ENCODE results near the gene ECE1. TPM values are rescaled to one million over a fixed set of nuclear protein-coding genes. Genes with fewer than 3 reads are reported as not detected.

Gene ECE1
- total and polyA plus RNA-seq, 2 donors (not counting 3 experiments of a cell fraction or from before 2014, with no cell fraction given), result 437 to 562 TPM

- intact Hi-C loops (cut with micrococcal nuclease), result no loop called here
- Histone ChIP-seq H3K4me1 (ENCODE audit: control insufficient read depth, extremely low read depth, insufficient read depth, low read length) (no peaks in the 10 kb centered on the region), H3K27me3 (ENCODE audit: control insufficient read depth in 2 of 2, insufficient read depth in 2 of 2, low read length in 2 of 2) (no peaks in the 10 kb centered on the region), H3K36me3 (ENCODE audit: control insufficient read depth in 2 of 2, extremely low read depth in 1 of 2, insufficient read depth in 2 of 2, low read length in 2 of 2) (peaks cover 46 to 74% of the 10 kb centered on the region in 2 experiments), H3K4me3 (replicated peaks in 1 of 3; ENCODE audit: insufficient read depth in 1 of 3, low read depth in 1 of 3, low read length in 3 of 3) (no peak overlapping the region), H3K79me2 (ENCODE audit: control insufficient read depth, insufficient read depth, low read length) (no peaks in the 10 kb centered on the region), H2AFZ (ENCODE audit: low read depth, low read length) (no peak overlapping the region), H3K9me1 (replicated peaks; ENCODE audit: control insufficient read depth, extremely low read depth, insufficient read depth, low read length) (no peaks in the 10 kb centered on the region), H3K27ac (ENCODE audit: insufficient read depth, low read depth, low read length) (no peak overlapping the region), H3K9ac (replicated peaks; ENCODE audit: extremely low read depth, insufficient read depth, low read length) (no peak overlapping the region), H3K4me2 (ENCODE audit: insufficient read depth, low read length) (no peak overlapping the region), H4K20me1 (replicated peaks; ENCODE audit: control insufficient read depth, extremely low read depth, insufficient read depth, low read length) (peaks cover 3% of the 10 kb centered on the region), H3K9me3 (replicated peaks; ENCODE audit: control insufficient read depth, insufficient read depth, low read length) (no peaks in the 10 kb centered on the region)
- ChIA-PET POLR2A (no interaction called here), CTCF (interaction anchor here (0.7 to 1.4 kb wide), 2 partner anchors 30 to 128 kb away, joined by 4 to 9 read pairs; no protein-coding TSS in a partner anchor)
- dilution Hi-C loops (cut with MboI; ENCODE audit: extremely low pct_ligation_motif_present, low sequenced_read_pairs), result loop anchor here (10.0 kb wide), 1 partner anchor 124 kb away; no protein-coding TSS in a partner anchor
- BruUV-seq (replicated peaks), result no TSS peak
- DNase-seq (ENCODE audit: low read depth, low spot score) (no peak), FAIRE-seq (no peak)
- TF ChIP-seq JUN (IDR thresholded peaks at IDR 0.05; ENCODE audit: borderline replicate concordance, insufficient read depth, insufficient read length, low read depth), result no peak
- no peak for TF ChIP-seq FOS (IDR thresholded peaks at IDR 0.05; ENCODE audit: borderline replicate concordance, insufficient read depth, low read length)
- no peak for TF ChIP-seq POLR2A (IDR thresholded peaks at IDR 0.05; ENCODE audit: low read depth, low read length)
- no peak for TF ChIP-seq POLR2AphosphoS5 (IDR thresholded peaks at IDR 0.05; ENCODE audit: insufficient read depth, low read depth, low read length)
- no peak for TF ChIP-seq CTCF (IDR thresholded peaks at IDR 0.05; ENCODE audit: extremely low read depth in 1 of 2, insufficient read depth in 1 of 2, low read depth in 1 of 2, low read length in 2 of 2)
- TF ChIP-seq MYC (IDR thresholded peaks at IDR 0.05; ENCODE audit: low read depth, low read length), result no peak
- no peak for TF ChIP-seq GATA2 (IDR thresholded peaks at IDR 0.05; ENCODE audit: insufficient read depth, insufficient read length, low read depth, low read length)
- TF ChIP-seq, protein P1, sequence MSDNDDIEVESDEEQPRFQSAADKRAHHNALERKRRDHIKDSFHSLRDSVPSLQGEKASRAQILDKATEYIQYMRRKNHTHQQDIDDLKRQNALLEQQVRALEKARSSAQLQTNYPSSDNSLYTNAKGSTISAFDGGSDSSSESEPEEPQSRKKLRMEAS (IDR thresholded peaks at IDR 0.05; ENCODE audit: insufficient read depth, insufficient read length), result no peak
- TF ChIP-seq EZH2 (IDR thresholded peaks at IDR 0.05; ENCODE audit: borderline replicate concordance, low read depth, low read length, severe bottlenecking), result no peak
Observed at GRCh38 chr1:21240706-21241105, 49.6 kb downstream of the ECE1 start.
